ENCODE data around the gene DDAH2.

DDAH2 gene

GRCh38 chr6:31722173-31722572 lies 6.9 kb downstream of the DDAH2 start:
- Histone ChIP-seq H2AFZ (ENCODE audit: low read depth, low read length) (no peak overlapping the region), H3K9me3 (ENCODE audit: low read length) (no peaks in the 10 kb centered on the region), H3K4me3 (ENCODE audit: low read length) (no peak overlapping the region), H3K27me3 (ENCODE audit: insufficient read depth, low read length) (no peaks in the 10 kb centered on the region), H3K4me1 (ENCODE audit: insufficient read depth, low read length) (no peaks in the 10 kb centered on the region), H3K36me3 (ENCODE audit: insufficient read depth, low read length) (peaks cover 19% of the 10 kb centered on the region)

GRCh38 chr6:31721351-31722020 lies 7.6 kb downstream of the DDAH2 start, which contains the start of gene LY6G6C:
Gene LY6G6C, minus strand, starts transcription at chr6:31721746. Its CDS starts 67 bp downstream, at chr6:31721679.
- peaks cover 12% of the 10 kb centered on the region for H3K36me3 ChIP-seq (ENCODE audit: insufficient read depth, low read length)
- H2AFZ ChIP-seq (ENCODE audit: low read depth, low read length), result no peak within 1 kb of the TSS
- H3K4me1 ChIP-seq (ENCODE audit: insufficient read depth, low read length), result no peaks in the 10 kb centered on the region
- H3K4me3 ChIP-seq (ENCODE audit: low read length), result no peak within 1 kb of the TSS
- no peaks in the 10 kb centered on the region for H3K27me3 ChIP-seq (ENCODE audit: insufficient read depth, low read length)
- no peaks in the 10 kb centered on the region for H3K9me3 ChIP-seq (ENCODE audit: low read length)

GRCh38 chr6:31720196-31720770 lies 8.8 kb downstream of the DDAH2 start:
- Histone ChIP-seq H3K36me3 (ENCODE audit: insufficient read depth, low read length) (peaks cover 3% of the 10 kb centered on the region), H3K9me3 (ENCODE audit: low read length) (no peaks in the 10 kb centered on the region), H3K4me3 (ENCODE audit: low read length) (no peak overlapping the region), H3K4me1 (ENCODE audit: insufficient read depth, low read length) (no peaks in the 10 kb centered on the region), H2AFZ (ENCODE audit: low read depth, low read length) (no peak overlapping the region), H3K27me3 (ENCODE audit: insufficient read depth, low read length) (no peaks in the 10 kb centered on the region)

GRCh38 chr6:31719001-31719400 lies 10.1 kb downstream of the DDAH2 start:
- Histone ChIP-seq H3K27me3 (ENCODE audit: insufficient read depth, low read length) (no peaks in the 10 kb centered on the region), H2AFZ (ENCODE audit: low read depth, low read length) (no peak overlapping the region), H3K9me3 (ENCODE audit: low read length) (no peaks in the 10 kb centered on the region), H3K36me3 (ENCODE audit: insufficient read depth, low read length) (no peaks in the 10 kb centered on the region), H3K4me3 (ENCODE audit: low read length) (no peak overlapping the region), H3K4me1 (ENCODE audit: insufficient read depth, low read length) (peaks cover 5% of the 10 kb centered on the region)

DNA sequence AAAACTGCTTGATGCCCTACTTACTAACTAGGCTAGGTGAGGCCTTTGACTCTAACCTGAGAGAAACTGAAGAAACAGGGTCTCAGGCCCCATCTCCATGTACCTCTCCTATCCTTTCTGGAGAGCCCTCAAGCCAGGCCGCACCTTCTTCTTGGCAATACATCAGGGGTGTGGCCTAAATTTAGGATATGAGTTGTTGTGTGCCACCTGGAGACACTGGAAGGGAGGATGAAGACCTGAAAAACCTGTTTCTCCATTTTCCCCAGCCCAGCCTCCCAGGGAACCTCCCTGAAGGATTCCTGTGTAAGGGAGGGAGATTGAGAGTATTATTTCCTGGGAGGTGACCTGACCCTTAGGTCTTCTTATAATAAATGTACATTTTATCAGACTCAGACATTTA lies 10.8 kb downstream of the DDAH2 start:
- H3K9me3 ChIP-seq (ENCODE audit: low read length), result no peaks in the 10 kb centered on the region

DNA sequence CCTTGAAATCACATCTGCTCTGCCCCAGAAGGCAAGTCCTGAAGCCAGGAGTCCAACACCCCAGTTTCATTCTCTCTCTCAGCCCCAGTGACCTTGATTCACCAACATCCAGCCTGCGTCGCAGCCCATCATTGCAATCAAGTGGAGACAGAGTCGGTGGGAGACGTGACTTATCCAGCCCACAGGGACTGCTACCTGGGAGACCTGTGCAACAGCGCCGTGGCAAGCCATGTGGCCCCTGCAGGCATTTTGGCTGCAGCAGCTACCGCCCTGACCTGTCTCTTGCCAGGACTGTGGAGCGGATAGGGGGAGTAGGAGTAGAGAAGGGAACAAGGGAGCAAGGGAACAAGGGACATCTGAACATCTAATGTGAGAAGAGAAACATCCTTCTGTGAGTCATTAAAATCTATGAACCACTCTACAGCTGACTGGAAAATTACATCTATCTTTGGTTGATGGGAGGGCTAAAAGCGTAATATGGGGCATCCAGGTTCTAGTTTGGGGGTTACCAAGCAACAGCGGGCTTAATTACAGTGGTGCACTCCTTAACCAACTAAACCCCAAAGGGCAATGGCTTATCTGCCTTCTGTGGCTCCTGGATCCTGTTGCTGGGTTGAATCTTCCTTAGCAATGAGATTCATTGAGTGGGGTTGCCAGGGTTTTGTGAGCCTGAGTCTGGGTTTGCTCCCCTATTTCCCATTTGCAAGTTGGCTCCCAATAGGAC lies 11.4 kb downstream of the DDAH2 start:
- no peak overlapping the region for H2AFZ ChIP-seq (ENCODE audit: low read depth, low read length)
- no peaks in the 10 kb centered on the region for H3K9me3 ChIP-seq (ENCODE audit: low read length)
- no peaks in the 10 kb centered on the region for H3K36me3 ChIP-seq (ENCODE audit: insufficient read depth, low read length)
- H3K27me3 ChIP-seq (ENCODE audit: insufficient read depth, low read length), result no peaks in the 10 kb centered on the region
- peaks cover 14% of the 10 kb centered on the region for H3K4me1 ChIP-seq (ENCODE audit: insufficient read depth, low read length)
- no peak overlapping the region for H3K4me3 ChIP-seq (ENCODE audit: low read length)

More for the DNA sequence above, 10.8 kb downstream of the DDAH2 start:
- Histone ChIP-seq H3K4me1 (ENCODE audit: insufficient read depth, low read length) (peaks cover 13% of the 10 kb centered on the region), H3K36me3 (ENCODE audit: insufficient read depth, low read length) (no peaks in the 10 kb centered on the region), H2AFZ (ENCODE audit: low read depth, low read length) (no peak overlapping the region), H3K4me3 (ENCODE audit: low read length) (no peak overlapping the region), H3K27me3 (ENCODE audit: insufficient read depth, low read length) (no peaks in the 10 kb centered on the region)

DNA sequence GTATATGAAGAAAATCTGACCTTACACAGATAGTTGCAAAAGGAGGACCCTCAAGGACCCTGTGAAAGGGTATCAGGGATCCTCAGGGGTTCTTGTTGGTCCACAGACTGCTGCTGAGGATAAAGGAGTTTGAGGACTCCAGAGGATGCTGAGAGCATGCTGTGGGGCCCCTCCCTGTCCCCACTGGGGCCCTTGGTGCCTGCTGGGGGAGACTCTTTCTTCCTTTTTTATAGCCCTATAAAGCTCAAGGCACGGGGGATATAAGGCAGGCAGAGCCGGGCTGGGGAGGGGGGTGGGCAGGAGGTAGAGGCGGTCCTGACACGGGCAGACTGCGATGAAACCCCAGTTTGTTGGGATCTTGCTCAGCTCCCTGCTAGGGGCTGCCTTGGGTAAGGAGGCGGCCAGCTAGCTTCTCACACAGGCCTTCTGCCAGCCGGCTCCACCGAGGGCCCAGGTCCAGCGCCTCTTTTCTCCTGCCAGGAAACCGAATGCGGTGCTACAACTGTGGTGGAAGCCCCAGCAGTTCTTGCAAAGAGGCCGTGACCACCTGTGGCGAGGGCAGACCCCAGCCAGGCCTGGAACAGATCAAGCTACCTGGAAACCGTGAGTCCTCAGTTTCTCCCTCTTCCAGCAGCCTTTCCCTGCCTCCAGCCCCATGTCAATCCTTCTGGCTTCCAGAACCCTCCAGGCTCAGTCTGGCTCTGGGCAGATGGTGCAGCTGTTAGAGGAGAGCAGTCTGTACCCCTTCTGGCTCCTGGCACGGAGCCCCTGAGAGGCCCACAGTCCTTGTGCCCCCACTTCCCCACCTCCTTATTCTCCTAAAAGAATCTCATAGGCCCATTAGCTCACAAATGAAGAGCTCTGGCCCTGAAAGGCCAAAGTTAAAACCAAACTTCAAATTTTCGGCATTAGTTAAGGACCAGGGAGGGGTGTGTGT lies 13.8 kb downstream of the DDAH2 start, which contains the start of gene LY6G6D:
TSS of gene LY6G6D (plus strand) at position 327 of the 937 bp plus-strand sequence. CDS start at position 335, 8 bp downstream.
- Histone ChIP-seq H3K4me3 (ENCODE audit: low read length) (no peak within 1 kb of the TSS), H3K27me3 (ENCODE audit: insufficient read depth, low read length) (no peaks in the 10 kb centered on the region), H3K9me3 (ENCODE audit: low read length) (no peaks in the 10 kb centered on the region), H3K36me3 (ENCODE audit: insufficient read depth, low read length) (no peaks in the 10 kb centered on the region), H2AFZ (ENCODE audit: low read depth, low read length) (peak within 1 kb of the TSS; percentile 98), H3K4me1 (ENCODE audit: insufficient read depth, low read length) (peaks cover 14% of the 10 kb centered on the region)

- Histone ChIP-seq H3K9me3 (ENCODE audit: low read length) (no peaks in the 10 kb centered on the region), H3K4me1 (ENCODE audit: insufficient read depth, low read length) (peaks cover 14% of the 10 kb centered on the region), H2AFZ (ENCODE audit: low read depth, low read length) (peak overlapping the region; percentile 98), H3K4me3 (ENCODE audit: low read length) (no peak overlapping the region), H3K27me3 (ENCODE audit: insufficient read depth, low read length) (no peaks in the 10 kb centered on the region), H3K36me3 (ENCODE audit: insufficient read depth, low read length) (no peaks in the 10 kb centered on the region)
Measured at GRCh38 chr6:31713991-31714684, 15.0 kb downstream of the DDAH2 start.

- peaks cover 14% of the 10 kb centered on the region for H3K4me1 ChIP-seq (ENCODE audit: insufficient read depth, low read length)
- H3K4me3 ChIP-seq (ENCODE audit: low read length), result no peak overlapping the region
- peak overlapping the region; percentile 98 for H2AFZ ChIP-seq (ENCODE audit: low read depth, low read length)
- no peaks in the 10 kb centered on the region for H3K27me3 ChIP-seq (ENCODE audit: insufficient read depth, low read length)
- H3K9me3 ChIP-seq (ENCODE audit: low read length), result no peaks in the 10 kb centered on the region
- H3K36me3 ChIP-seq (ENCODE audit: insufficient read depth, low read length), result no peaks in the 10 kb centered on the region
Measured at GRCh38 chr6:31713465-31713864, 15.6 kb downstream of the DDAH2 start.

DNA sequence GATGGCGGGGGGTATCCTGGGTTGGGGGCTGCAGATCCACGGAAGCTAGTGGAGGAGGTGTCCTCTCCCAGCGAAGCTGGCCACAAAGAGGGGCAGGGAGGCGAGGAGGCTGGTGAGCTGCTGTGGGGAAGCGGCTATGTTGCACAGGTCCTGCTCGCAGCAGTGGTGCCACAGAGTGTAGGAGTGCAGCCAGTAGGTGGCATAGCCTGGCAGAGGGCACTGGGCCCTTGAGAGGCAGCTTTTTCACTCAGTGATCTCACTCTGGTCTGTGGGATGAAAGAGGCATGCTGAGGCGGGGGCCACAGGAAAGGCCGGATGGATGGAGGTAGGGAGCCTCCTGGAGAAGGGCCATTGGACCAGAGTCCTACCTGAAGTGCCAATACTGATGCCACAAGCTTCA lies 16.8 kb downstream of the DDAH2 start:
- no peak overlapping the region for H3K4me3 ChIP-seq (ENCODE audit: low read length)
- H3K36me3 ChIP-seq (ENCODE audit: insufficient read depth, low read length), result no peaks in the 10 kb centered on the region
- no peak overlapping the region for H2AFZ ChIP-seq (ENCODE audit: low read depth, low read length)
- peaks cover 14% of the 10 kb centered on the region for H3K4me1 ChIP-seq (ENCODE audit: insufficient read depth, low read length)
- no peaks in the 10 kb centered on the region for H3K27me3 ChIP-seq (ENCODE audit: insufficient read depth, low read length)
- H3K9me3 ChIP-seq (ENCODE audit: low read length), result no peaks in the 10 kb centered on the region

GRCh38 chr6:31711233-31711632 lies 17.9 kb downstream of the DDAH2 start:
- Histone ChIP-seq H3K9me3 (ENCODE audit: low read length) (no peaks in the 10 kb centered on the region), H2AFZ (ENCODE audit: low read depth, low read length) (no peak overlapping the region), H3K27me3 (ENCODE audit: insufficient read depth, low read length) (no peaks in the 10 kb centered on the region), H3K4me1 (ENCODE audit: insufficient read depth, low read length) (peaks cover 14% of the 10 kb centered on the region), H3K36me3 (ENCODE audit: insufficient read depth, low read length) (no peaks in the 10 kb centered on the region), H3K4me3 (ENCODE audit: low read length) (no peak overlapping the region)

DNA sequence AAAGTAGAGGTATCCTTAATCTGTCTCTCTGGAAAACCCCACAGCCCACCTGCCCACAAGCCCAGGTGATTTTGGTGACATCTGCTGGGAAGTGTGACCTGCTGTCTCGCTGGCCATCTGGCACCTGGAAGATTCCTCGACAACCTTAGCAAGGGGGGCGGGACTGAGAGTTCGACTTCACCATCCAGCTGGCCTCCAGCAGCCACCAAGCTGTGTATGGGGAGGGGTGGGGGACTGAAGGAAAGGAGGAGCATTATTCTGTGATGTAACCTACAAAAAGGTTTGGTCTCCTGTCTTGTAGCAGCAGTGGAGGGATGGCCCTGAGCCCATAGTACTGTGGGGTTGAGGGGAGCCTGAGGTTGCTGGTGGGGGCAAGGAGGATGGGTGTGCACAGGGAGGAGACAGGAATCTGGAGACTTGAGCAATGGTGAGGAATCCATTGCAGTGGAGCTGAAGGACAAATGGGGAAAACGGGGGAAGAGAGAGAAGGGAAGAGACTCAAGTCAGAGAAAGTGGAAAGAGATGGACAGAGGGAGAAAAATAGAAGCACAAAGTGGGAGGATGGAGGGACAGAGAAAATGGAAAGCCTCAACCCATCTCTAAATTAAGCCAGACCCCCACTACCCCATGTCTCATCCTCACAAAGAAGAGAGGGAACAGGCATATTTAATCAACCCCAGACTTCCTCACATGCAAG lies 18.4 kb downstream of the DDAH2 start:
- no peaks in the 10 kb centered on the region for H3K9me3 ChIP-seq (ENCODE audit: low read length)
- H2AFZ ChIP-seq (ENCODE audit: low read depth, low read length), result no peak overlapping the region
- no peaks in the 10 kb centered on the region for H3K36me3 ChIP-seq (ENCODE audit: insufficient read depth, low read length)
- no peaks in the 10 kb centered on the region for H3K27me3 ChIP-seq (ENCODE audit: insufficient read depth, low read length)
- H3K4me1 ChIP-seq (ENCODE audit: insufficient read depth, low read length), result peaks cover 14% of the 10 kb centered on the region
- H3K4me3 ChIP-seq (ENCODE audit: low read length), result no peak overlapping the region
